T-helper 2 cell treated with Interferon-gamma antibody and Interleukin-4, amounts not matched to agents 5 μg/mL and 100 μg/mL, for 36 hours (primary cell): ENCODE measurements around the gene GNPTAB.

Source experiments
- DNase-seq: peaks from one replicate; pipeline ENCODE4 v3.0.0; 2021; ENCODE audit warnings: low spot score
- H3K27ac Mint-ChIP-seq: one replicate; pipeline ENCODE4 v1.8.0; 2021; ENCODE audit warnings: mild to moderate bottlenecking, mixed read lengths
- H3K27me3 Mint-ChIP-seq: one replicate; pipeline ENCODE4 v1.8.0; 2021; ENCODE audit warnings: low read depth, mixed read lengths
- H3K36me3 Mint-ChIP-seq: one replicate; pipeline ENCODE4 v1.8.0; 2021; ENCODE audit warnings: low read depth, mixed read lengths
- H3K4me1 Mint-ChIP-seq: one replicate; pipeline ENCODE4 v1.8.0; 2021; ENCODE audit warnings: low read depth, mixed read lengths
- H3K4me3 Mint-ChIP-seq: one replicate; pipeline ENCODE4 v1.8.0; 2022; ENCODE audit warnings: mild to moderate bottlenecking, moderate library complexity, mixed read lengths
- H3K9me3 Mint-ChIP-seq: one replicate; pipeline ENCODE4 v1.8.0; 2021; ENCODE audit warnings: mixed read lengths

GNPTAB gene

DNA sequence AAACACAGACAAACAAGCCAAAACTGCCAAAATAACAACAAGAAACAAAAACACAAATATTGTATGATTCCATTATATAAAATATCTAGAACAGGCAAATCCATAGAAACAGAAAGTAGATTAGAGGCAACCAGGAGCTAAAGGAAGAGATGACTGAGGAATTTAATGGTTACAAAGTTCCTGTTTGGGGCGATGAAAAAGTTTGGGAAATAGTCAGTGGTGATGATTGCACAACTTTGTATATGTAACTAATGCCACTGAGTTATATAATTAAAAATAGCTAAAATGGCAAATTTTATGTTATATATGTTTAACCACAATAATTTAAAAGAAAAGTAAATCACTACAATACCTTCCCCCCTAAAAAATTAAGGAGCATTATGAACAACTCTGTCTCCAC is 24.5 kb downstream of the GNPTAB start:
- Mint-ChIP-seq H3K27ac (no peak overlapping the region), H3K4me3 (no peak overlapping the region), H3K36me3 (peaks cover 24% of the 10 kb centered on the region), H3K4me1 (peaks cover 35% of the 10 kb centered on the region), H3K9me3 (no peaks in the 10 kb centered on the region), H3K27me3 (no peaks in the 10 kb centered on the region)
- DNase-seq, result no peak

DNA sequence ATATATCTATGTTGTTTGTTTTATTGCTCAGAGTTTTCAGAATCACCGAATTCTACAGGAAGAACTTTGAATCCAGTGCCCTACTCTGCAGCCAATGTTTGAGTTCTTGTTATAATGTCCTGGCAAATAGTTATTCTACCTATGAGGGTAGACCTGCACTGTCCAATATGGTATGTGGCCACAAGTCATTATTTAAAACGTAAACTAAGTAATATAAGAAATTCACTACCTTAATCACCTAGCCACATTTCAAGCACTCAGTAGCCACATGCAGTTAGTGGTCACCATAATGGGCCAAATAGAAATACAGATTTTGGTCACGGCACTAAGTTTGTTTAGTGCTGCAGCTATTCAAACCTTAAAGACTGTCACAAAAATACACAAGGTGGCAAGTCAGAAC is 26.4 kb downstream of the GNPTAB start:
- H3K36me3 Mint-ChIP-seq, result peaks cover 25% of the 10 kb centered on the region
- peaks cover 35% of the 10 kb centered on the region for H3K4me1 Mint-ChIP-seq
- no peaks in the 10 kb centered on the region for H3K27me3 Mint-ChIP-seq
- no peak for DNase-seq
- no peaks in the 10 kb centered on the region for H3K9me3 Mint-ChIP-seq
- no peak overlapping the region for H3K27ac Mint-ChIP-seq
- no peak overlapping the region for H3K4me3 Mint-ChIP-seq

DNA sequence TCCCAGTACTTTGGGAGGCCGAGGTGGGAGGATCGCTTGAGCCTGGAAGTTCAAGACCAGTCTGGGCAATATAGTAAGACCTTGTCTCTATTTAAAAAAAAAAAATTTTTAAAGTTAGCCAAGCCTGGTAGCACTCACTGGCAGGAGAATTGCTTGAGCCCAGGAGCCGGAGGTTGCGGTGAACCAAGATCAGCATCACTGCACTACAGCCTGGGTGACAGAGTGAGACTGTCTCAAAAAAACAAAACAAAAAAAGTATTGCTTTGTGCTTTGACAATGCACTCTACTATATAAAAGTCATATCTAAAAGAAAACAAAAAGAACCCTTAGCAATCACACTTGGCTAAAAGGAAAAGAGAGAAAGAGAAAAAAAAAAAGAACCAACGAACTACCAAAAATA is 26.8 kb downstream of the GNPTAB start:
- H3K36me3 Mint-ChIP-seq, result peaks cover 28% of the 10 kb centered on the region
- H3K27me3 Mint-ChIP-seq, result no peaks in the 10 kb centered on the region
- H3K27ac Mint-ChIP-seq, result peak overlapping the region; percentile 27
- no peaks in the 10 kb centered on the region for H3K9me3 Mint-ChIP-seq
- H3K4me1 Mint-ChIP-seq, result peaks cover 38% of the 10 kb centered on the region
- DNase-seq, result no peak
- no peak overlapping the region for H3K4me3 Mint-ChIP-seq

DNA sequence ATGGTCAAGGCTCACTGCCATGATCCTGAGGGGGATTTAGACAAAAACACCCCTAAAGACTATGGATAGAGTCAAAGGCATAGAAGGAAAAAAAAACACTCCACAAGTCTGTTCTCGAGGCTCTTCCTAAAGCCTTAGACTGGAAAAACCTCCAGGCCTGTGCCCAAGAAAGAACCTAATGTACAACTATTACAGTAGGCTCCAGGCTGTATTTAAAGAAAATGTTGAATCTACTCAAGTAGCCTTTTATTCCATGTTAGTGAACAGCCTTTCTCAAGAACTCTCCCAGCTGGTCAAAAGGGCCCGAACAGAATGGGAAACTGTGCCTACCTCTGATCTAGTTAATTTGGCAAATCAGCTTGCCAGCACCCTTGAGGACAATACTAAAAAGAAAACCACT is 28.3 kb downstream of the GNPTAB start:
- Mint-ChIP-seq H3K27me3 (no peaks in the 10 kb centered on the region), H3K27ac (no peak overlapping the region), H3K9me3 (no peaks in the 10 kb centered on the region), H3K36me3 (peaks cover 32% of the 10 kb centered on the region), H3K4me3 (no peak overlapping the region), H3K4me1 (peaks cover 44% of the 10 kb centered on the region)
- DNase-seq, result no peak

DNA sequence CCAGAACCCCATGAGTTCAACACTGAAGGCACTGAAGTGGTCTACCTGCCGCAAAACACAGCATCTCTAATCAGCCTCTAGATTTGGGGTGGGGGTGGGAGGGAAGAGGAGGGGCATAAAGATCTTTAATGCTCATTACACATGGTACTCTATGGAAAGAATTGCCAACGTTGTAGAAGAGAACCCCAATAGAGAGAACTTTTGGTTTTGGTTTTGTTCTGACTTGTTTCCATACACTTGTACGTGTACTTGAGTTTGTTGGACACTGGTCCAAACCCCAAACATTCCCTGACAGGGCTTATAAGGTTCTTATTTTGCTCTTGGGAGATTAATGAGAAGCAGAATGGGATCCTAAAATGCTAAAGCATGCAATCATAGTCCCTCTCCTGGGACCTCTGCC is 31.0 kb downstream of the GNPTAB start:
- Mint-ChIP-seq H3K9me3 (no peaks in the 10 kb centered on the region), H3K27me3 (no peaks in the 10 kb centered on the region), H3K27ac (peak overlapping the region; percentile 57), H3K4me3 (peak overlapping the region; percentile 29), H3K36me3 (peaks cover 35% of the 10 kb centered on the region), H3K4me1 (peaks cover 50% of the 10 kb centered on the region)
- DNase-seq, result no peak

DNA sequence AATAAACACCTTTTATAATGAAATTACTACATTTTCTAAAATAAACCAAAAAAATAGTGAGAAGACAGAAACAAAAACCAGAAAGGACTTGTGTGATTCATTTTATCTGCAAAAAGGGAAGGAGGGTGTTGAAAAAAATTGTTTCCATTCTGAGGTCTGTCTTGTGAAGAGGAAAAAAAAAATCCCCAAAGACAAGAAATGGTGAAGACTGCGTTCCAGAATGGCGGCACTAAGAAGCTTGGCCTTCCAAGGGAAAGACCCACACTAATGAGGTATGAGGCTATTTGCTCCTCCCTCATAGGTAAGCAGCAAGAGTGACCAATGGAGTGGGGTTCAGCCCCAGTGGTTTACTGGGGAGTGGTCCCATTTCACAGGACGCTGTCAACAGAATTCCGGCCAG is 35.0 kb downstream of the GNPTAB start:
- no peak for DNase-seq
- Mint-ChIP-seq H3K27me3 (no peaks in the 10 kb centered on the region), H3K27ac (peak overlapping the region; percentile 80), H3K4me1 (peaks cover 62% of the 10 kb centered on the region), H3K9me3 (no peaks in the 10 kb centered on the region), H3K4me3 (peak overlapping the region; percentile 49), H3K36me3 (peaks cover 48% of the 10 kb centered on the region)

DNA sequence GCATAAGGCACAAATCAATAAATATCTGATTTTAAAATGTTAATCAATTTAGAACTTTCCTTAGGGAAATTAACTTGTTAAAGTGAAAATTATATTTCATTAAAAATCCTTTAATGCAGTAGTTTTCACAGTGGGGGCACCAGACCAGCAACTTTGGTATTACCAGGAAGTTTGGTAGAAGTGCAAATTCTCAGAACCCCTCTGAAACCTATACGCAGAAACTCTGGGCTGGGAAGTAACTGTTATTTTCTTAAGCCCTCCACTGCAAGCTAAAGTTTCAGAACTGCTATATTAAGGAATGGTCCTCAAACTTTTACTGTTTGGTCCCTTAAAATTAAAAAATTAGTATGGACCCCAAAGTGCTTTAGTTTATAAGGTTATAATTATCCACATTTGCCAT is 35.7 kb downstream of the GNPTAB start:
- H3K27me3 Mint-ChIP-seq, result no peaks in the 10 kb centered on the region
- H3K36me3 Mint-ChIP-seq, result peaks cover 48% of the 10 kb centered on the region
- peak overlapping the region; percentile 32 for H3K27ac Mint-ChIP-seq
- H3K4me1 Mint-ChIP-seq, result peaks cover 63% of the 10 kb centered on the region
- DNase-seq, result no peak
- peak overlapping the region; percentile 16 for H3K4me3 Mint-ChIP-seq
- no peaks in the 10 kb centered on the region for H3K9me3 Mint-ChIP-seq

DNA sequence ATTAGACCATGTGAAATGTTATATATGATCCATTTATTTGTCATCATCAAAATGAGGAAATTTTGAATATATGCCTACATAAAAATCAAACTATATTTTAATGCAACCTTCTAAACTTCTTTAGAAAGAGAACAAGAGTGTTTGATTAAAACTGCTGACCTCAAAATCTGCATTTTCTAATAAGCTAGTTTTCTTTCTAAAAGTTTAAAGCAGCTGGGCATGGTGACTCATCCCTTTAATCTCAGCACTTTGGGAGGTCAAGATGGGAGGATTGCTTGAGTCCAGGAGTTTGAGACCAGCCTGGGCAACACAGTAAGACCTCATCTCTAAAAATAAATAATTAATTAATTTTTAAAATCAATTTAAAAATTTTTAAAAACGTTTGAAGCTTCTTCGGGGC is 36.2 kb downstream of the GNPTAB start:
- no peaks in the 10 kb centered on the region for H3K27me3 Mint-ChIP-seq
- H3K36me3 Mint-ChIP-seq, result peaks cover 52% of the 10 kb centered on the region
- DNase-seq, result no peak
- no peak overlapping the region for H3K27ac Mint-ChIP-seq
- peaks cover 62% of the 10 kb centered on the region for H3K4me1 Mint-ChIP-seq
- H3K4me3 Mint-ChIP-seq, result peak overlapping the region; percentile 16
- H3K9me3 Mint-ChIP-seq, result no peaks in the 10 kb centered on the region

DNA sequence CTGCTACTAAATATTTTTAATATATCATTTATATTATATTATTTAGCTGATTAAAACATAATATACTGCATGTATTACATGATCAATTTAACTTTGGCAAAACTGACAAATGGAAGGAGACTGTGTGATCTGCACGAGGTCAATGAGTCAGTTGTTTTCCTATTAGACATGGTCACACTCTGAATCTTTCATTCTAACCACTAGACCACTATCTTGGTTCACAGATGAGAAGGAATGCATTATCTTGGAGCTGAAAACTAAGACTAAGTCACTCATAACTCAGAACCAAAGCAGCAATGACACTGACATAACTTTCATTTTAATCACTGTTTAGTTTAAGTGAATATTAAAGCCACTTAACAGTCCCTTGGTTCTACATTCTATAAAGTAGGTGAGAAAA is 37.4 kb downstream of the GNPTAB start:
- peaks cover 51% of the 10 kb centered on the region for H3K4me1 Mint-ChIP-seq
- no peaks in the 10 kb centered on the region for H3K9me3 Mint-ChIP-seq
- H3K27me3 Mint-ChIP-seq, result no peaks in the 10 kb centered on the region
- H3K36me3 Mint-ChIP-seq, result peaks cover 51% of the 10 kb centered on the region
- DNase-seq, result peak; percentile 25
- peak overlapping the region; percentile 41 for H3K4me3 Mint-ChIP-seq
- H3K27ac Mint-ChIP-seq, result peak overlapping the region; percentile 66

DNA sequence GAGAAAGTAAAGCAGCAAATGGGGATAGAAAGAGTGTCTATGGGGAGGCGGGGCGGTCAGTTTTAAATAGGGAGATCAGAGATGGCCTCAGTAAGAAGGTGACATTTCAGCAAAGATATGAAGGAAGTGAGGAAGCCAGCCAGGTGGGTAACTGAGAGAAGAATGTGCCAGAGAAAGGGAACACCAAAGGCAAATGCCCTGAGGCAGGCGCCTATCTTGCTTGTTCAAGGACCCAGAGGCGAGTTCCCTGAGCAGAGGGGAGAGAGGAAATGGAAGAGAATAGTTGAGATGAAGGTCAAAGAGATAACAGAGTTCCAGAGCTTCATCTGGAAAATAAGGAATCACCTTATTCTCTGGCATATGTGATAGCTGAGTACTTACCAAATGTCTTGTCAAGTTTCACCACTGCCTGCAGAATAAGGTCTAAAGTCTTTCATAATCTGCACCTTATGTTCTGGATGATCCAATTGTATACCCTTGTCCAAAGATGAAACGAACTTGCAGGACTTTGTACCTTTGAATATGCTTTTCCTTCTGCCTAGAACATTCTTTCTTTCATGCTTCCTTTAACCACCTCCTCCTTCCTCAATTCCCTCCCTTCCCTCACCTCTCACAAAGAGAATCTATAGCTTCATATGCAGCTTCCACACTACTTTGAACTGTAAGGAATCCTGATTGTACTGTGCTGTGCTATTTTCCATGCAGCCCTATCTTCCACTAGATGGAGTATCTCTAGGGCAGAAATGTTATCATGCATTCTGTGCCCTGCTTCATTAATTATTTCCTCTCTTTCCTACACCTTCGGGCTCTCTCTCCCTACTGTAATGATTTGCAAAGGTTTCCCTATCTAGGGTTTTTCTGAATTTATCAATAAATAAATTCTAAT is 38.5 kb downstream of the GNPTAB start:
- Mint-ChIP-seq H3K27me3 (no peaks in the 10 kb centered on the region), H3K4me3 (peak overlapping the region; percentile 3), H3K27ac (peak overlapping the region; percentile 58), H3K4me1 (peaks cover 42% of the 10 kb centered on the region), H3K9me3 (no peaks in the 10 kb centered on the region), H3K36me3 (peaks cover 48% of the 10 kb centered on the region)
- DNase-seq, result no peak

DNA sequence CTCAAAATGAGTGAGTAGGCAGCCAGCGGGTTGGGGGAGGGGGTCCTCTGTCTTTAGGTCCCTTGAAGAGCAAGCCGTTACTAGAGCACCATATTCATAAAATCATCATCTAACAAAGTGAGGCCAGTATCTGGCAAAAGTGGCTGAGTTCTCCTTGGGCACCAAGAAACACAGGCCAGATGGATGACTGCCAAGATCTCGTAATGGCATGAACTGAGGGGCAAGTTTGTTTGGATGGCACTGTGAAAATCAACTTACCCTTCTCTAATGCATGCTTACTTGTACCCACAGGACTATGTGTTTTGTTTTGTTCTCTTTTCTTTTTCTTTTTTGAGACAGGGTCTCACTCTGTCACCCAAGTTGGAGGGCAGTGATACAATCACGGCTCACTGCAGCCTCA is 41.6 kb downstream of the GNPTAB start:
- Mint-ChIP-seq H3K9me3 (no peaks in the 10 kb centered on the region), H3K4me1 (peaks cover 28% of the 10 kb centered on the region), H3K27me3 (no peaks in the 10 kb centered on the region), H3K27ac (no peak overlapping the region), H3K4me3 (no peak overlapping the region), H3K36me3 (peaks cover 51% of the 10 kb centered on the region)
- DNase-seq, result no peak

DNA sequence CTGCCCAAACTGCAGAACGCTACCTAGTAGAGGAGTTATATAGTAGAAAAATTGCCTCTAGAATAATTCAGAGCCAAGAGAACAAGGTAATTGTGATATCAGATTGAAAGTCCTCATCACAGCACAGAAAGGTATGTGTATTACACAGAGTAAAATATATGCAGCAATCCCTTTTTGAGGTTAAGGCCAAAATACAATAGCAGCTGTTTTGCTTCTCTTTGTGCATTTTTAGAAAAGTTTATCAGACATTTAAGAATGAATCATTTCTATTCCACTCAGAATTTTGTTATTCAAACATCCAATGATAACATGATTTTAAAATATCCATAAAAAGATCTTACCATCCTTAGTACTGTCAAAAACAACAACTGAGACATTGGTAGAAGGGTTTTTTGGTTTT is 45.1 kb downstream of the GNPTAB start:
- Mint-ChIP-seq H3K4me1 (peaks cover 27% of the 10 kb centered on the region), H3K27ac (no peak overlapping the region), H3K27me3 (no peaks in the 10 kb centered on the region), H3K9me3 (no peaks in the 10 kb centered on the region), H3K36me3 (peaks cover 50% of the 10 kb centered on the region), H3K4me3 (no peak overlapping the region)
- DNase-seq, result no peak

DNA sequence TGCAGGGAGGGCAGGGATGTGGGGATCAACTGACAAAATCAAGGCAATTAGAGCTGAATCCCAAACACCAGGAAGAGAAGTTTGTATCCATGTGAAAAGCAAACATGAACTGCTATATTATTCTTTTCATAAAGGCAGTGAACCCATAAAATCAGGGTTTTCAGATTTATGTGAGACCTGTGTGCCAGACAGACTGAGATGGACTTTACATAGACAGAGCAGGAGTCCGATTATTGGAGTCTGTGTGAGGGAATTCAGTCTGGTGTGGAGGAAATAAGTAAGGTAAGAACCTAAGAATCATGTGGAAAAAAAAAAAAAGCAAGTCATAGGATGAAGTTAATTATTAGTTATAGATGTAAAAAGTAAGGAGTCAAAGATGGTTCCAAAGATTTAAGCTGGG is 46.4 kb downstream of the GNPTAB start:
- Mint-ChIP-seq H3K9me3 (no peaks in the 10 kb centered on the region), H3K27me3 (no peaks in the 10 kb centered on the region), H3K4me3 (no peak overlapping the region), H3K36me3 (peaks cover 50% of the 10 kb centered on the region), H3K4me1 (peaks cover 32% of the 10 kb centered on the region), H3K27ac (no peak overlapping the region)
- DNase-seq, result no peak

DNA sequence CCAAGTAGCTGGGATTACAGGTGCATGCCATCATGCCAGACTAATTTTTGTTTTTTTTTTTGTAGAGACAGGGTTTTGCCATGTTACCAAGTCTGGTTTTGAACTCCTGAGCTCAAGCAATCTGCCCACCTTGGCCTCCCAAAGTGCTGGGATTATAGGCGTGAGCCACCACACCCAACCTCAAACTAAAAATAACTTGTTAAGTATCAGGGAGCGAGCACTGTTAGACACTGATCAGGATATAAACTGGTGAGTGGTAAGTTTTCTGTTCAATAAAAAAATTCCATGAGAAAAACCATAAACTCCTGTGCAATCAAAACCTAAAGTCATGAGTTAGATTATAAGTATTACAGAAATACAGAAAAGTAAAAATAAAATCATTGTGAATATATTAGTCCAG is 46.9 kb downstream of the GNPTAB start:
- Mint-ChIP-seq H3K9me3 (no peaks in the 10 kb centered on the region), H3K27me3 (no peaks in the 10 kb centered on the region), H3K36me3 (peaks cover 48% of the 10 kb centered on the region), H3K27ac (no peak overlapping the region), H3K4me1 (peaks cover 36% of the 10 kb centered on the region), H3K4me3 (no peak overlapping the region)
- DNase-seq, result no peak

DNA sequence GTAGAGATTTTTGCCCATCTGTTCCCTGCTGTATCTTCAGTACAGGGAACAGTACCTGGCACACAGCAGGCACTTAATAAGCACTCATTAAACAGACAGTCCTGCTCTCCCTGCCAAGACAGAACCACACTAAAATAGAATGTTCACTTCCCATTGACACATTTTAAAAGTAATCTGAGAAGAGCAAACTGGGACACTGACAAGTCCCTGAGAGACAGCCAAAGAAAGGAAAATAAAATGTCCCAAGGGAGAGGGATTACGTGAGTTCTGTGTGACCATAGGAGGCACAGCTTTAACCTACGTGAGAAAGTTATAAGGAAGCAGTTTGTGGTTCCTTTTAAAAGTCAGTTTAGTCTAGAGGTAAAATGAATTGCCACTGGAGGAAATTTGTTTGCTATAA is 47.6 kb downstream of the GNPTAB start:
- no peaks in the 10 kb centered on the region for H3K9me3 Mint-ChIP-seq
- H3K27ac Mint-ChIP-seq, result peak overlapping the region; percentile 54
- H3K27me3 Mint-ChIP-seq, result no peaks in the 10 kb centered on the region
- H3K4me3 Mint-ChIP-seq, result no peak overlapping the region
- H3K4me1 Mint-ChIP-seq, result peaks cover 40% of the 10 kb centered on the region
- H3K36me3 Mint-ChIP-seq, result peaks cover 50% of the 10 kb centered on the region
- no peak for DNase-seq
